GM23248 (cell line): ENCODE results near the gene AARS2. TPM values are rescaled to one million over a fixed set of nuclear protein-coding genes. Genes with fewer than 3 reads are reported as not detected.

Source experiments
- DNase-seq: peaks from one replicate; pipeline ENCODE4 v3.0.0-alpha.2; 2015
- H2AFZ ChIP-seq: fragments of 200-600 bp; sonication (generic); 2 replicates; pipeline ENCODE4 v1.6.1; 2016; ENCODE audit warnings: antibody characterized with exemption
- H3F3A ChIP-seq: fragments of 200-600 bp; sonication (generic); 2 replicates; pipeline ENCODE4 v1.6.1; 2016; ENCODE audit warnings: mild to moderate bottlenecking, antibody characterized with exemption, mixed run types; ENCODE audit not compliant: insufficient read depth
- H3K27ac ChIP-seq: fragments of 200-600 bp; sonication (generic); 2 replicates; pipeline ENCODE4 v1.5.1; 2016; ENCODE audit warnings: mild to moderate bottlenecking
- H3K27me3 ChIP-seq: fragments of 200-600 bp; sonication (generic); replicated peaks from 2 replicates; pipeline ENCODE4 v1.6.1; 2016; ENCODE audit warnings: mild to moderate bottlenecking; ENCODE audit not compliant: insufficient read depth
- H3K36me3 ChIP-seq: fragments of 200-600 bp; sonication (generic); 2 replicates; pipeline ENCODE4 v1.6.1; 2016; ENCODE audit warnings: low read depth, mild to moderate bottlenecking
- H3K4me1 ChIP-seq: fragments of 200-600 bp; sonication (generic); 2 replicates; pipeline ENCODE4 v1.6.1; 2016; ENCODE audit warnings: mild to moderate bottlenecking; ENCODE audit not compliant: insufficient read depth
- H3K4me2 ChIP-seq: fragments of 200-600 bp; sonication (generic); one replicate; pipeline ENCODE4 v1.6.1; 2016; ENCODE audit warnings: mild to moderate bottlenecking; ENCODE audit not compliant: unreplicated experiment
- H3K4me3 ChIP-seq: fragments of 200-600 bp; sonication (generic); 2 replicates; pipeline ENCODE4 v1.5.1; 2016; ENCODE audit warnings: mild to moderate bottlenecking
- H3K79me2 ChIP-seq: fragments of 200-600 bp; sonication (generic); 2 replicates; pipeline ENCODE4 v1.6.1; 2016; ENCODE audit warnings: mild to moderate bottlenecking; ENCODE audit not compliant: insufficient read depth
- H3K9ac ChIP-seq: fragments of 200-600 bp; sonication (generic); 2 replicates; pipeline ENCODE4 v1.6.1; 2016; ENCODE audit warnings: mild to moderate bottlenecking
- H3K9me2 ChIP-seq: fragments of 200-600 bp; sonication (generic); 2 replicates; pipeline ENCODE4 v1.6.1; 2016; ENCODE audit warnings: mixed run types, mild to moderate bottlenecking, moderate library complexity; ENCODE audit not compliant: insufficient read depth
- H3K9me3 ChIP-seq: fragments of 200-600 bp; sonication (generic); one replicate; pipeline ENCODE4 v1.6.1; 2017; ENCODE audit warnings: low read depth
- H4K20me1 ChIP-seq: fragments of 200-600 bp; sonication (generic); 2 replicates; pipeline ENCODE4 v1.6.0; 2016; ENCODE audit not compliant: insufficient read depth
- EZH2 ChIP-seq: fragments of 200-600 bp; sonication (generic); IDR thresholded peaks from 2 replicates; pipeline ENCODE4 v1.6.1; 2018; ENCODE audit warnings: antibody characterized with exemption, mild to moderate bottlenecking; ENCODE audit not compliant: insufficient read depth, poor library complexity, severe bottlenecking
- EZH2phosphoT487 ChIP-seq: fragments of 200-600 bp; sonication (generic); IDR thresholded peaks from 2 replicates; pipeline ENCODE4 v1.6.1; 2018; ENCODE audit warnings: antibody characterized with exemption, moderate library complexity, mild to moderate bottlenecking, low read depth; ENCODE audit not compliant: insufficient read depth
- WGBS, 2 experiments: methylation state at CpG; one replicate each; pipeline ENCODE4 v1.1.6; 2015 to 2017; ENCODE audit warnings: low lambda C conversion rate in 2 of 2, low coverage in 1 of 2; ENCODE audit errors: missing lambda C conversion rate in 2 of 2; 5-methylcytosine and 5-hydroxymethylcytosine counted together
- in situ Hi-C: fragments of 300-500 bp; cut with MboI; formaldehyde crosslinking; loops from 2 replicates; pipeline ENCODE4 v1.15.0; 2020
- polyA plus RNA-seq: library from polyadenylated mRNA; unstranded; fragments of >200 nt; fragmentation: Nextera tagmentation; extraction: Ambion mirVana; gene quantifications from 2 replicates; pipeline ENCODE4 v1.2.1, GENCODE V29; 2016
- total RNA-seq: library from RNA; depleted of rRNA; stranded (reverse); fragments of >200 nt; shearing (Covaris generic); gene quantifications from 2 replicates; pipeline ENCODE4 v1.2.3, GENCODE V29; 2014

The AARS2 gene
- total and polyA plus RNA-seq, 2 experiments from 2014 or later: 6.0 to 14.7 TPM

DNA sequence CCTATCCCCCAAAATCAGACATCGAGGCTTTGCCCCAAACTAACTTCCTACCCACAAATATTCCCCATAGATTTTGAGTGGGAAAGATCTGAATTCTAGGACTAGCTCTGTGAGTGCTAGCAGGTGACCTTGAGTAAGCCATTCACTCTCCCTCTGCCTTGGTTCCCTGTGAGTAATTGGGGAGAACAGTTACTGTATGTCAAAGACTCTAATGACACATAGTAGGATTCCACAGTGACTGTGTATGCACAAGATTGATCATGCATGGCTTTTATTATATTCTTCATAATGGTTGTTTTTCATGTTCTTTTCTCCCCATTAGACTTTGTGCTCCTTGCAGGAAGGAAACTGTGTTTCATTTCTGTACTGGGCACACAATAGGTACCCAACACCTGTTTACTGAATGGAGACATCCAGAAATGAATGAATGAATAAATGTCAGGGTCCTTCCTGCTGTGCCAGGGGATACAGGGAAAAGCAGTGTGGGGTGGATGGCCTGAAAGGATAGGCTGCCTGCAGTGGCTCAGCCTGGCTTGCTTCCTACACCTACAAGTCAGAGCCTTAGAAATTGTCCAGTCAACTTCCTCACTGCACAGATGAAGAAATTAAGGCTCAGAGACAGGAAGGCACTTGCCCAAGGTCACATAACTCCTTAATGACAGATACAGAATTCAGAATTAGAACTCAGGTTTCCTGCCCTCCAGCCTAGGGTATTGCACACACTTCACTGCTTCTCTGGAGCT lies 43.8 kb downstream of the AARS2 start:
- Histone ChIP-seq H3K4me2 (no peak overlapping the region), H3K36me3 (no peaks in the 10 kb centered on the region), H3F3A (no peaks in the 10 kb centered on the region), H3K79me2 (peaks cover 3% of the 10 kb centered on the region; the same call in 1 of the 2 replicates), H3K27me3 (peaks cover 35% of the 10 kb centered on the region), H2AFZ (no peak overlapping the region), H3K4me3 (no peak overlapping the region), H4K20me1 (no peaks in the 10 kb centered on the region), H3K27ac (no peak overlapping the region), H3K9me2 (no peaks in the 10 kb centered on the region), H3K9me3 (no peaks in the 10 kb centered on the region), H3K9ac (no peak overlapping the region), H3K4me1 (peaks cover 4% of the 10 kb centered on the region)
- WGBS, 2 experiments: 53 to 81% methylated on average over 1 of the region's 1 CpG
- in situ Hi-C loops: no loop called here
- TF ChIP-seq EZH2phosphoT487 (no peak), EZH2 (no peak)
- DNase-seq: no peak

DNA sequence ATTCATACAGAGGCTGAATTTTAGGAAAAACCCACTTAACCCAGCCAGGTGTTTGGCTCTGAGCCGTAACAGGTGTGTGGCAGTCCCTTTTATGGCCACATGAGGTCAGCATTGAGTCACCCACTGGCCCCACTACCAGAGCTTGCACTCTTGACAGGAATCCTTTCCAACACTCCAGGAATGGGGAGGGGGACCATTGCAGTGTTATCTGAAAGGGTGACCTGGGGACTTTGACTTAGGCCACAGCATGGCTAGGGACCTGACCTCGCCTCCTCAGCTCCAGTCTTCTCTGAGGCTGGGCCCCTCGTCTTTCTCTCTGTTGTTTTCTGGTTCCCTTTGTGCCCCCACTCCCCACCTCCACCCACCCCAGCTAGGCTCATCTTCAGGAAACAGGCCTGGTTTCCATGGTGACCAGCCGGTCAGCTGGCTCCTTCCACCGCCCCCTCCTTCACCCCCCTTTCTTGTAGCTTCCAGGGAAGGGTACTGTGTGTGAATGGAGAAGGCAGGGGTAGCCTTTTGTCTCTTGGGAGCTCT lies 45.0 kb downstream of the AARS2 start:
- no peaks in the 10 kb centered on the region for H4K20me1 ChIP-seq
- H2AFZ ChIP-seq: no peak overlapping the region
- H3K4me3 ChIP-seq: no peak overlapping the region
- H3K9me3 ChIP-seq: no peaks in the 10 kb centered on the region
- peaks cover 16% of the 10 kb centered on the region for H3K4me1 ChIP-seq
- peaks cover 15% of the 10 kb centered on the region for H3K79me2 ChIP-seq
- no peaks in the 10 kb centered on the region for H3F3A ChIP-seq
- no peak overlapping the region for H3K27ac ChIP-seq
- WGBS, 2 experiments: 0 to 20% methylated on average over 3 to 5 of the region's 5 CpGs
- in situ Hi-C loops: no loop called here
- peaks cover 32% of the 10 kb centered on the region for H3K27me3 ChIP-seq
- no peaks in the 10 kb centered on the region for H3K36me3 ChIP-seq
- peak; percentile 45 for DNase-seq
- no peak overlapping the region for H3K9ac ChIP-seq
- H3K9me2 ChIP-seq: no peaks in the 10 kb centered on the region
- no peak for TF ChIP-seq EZH2
- H3K4me2 ChIP-seq: no peak overlapping the region

DNA sequence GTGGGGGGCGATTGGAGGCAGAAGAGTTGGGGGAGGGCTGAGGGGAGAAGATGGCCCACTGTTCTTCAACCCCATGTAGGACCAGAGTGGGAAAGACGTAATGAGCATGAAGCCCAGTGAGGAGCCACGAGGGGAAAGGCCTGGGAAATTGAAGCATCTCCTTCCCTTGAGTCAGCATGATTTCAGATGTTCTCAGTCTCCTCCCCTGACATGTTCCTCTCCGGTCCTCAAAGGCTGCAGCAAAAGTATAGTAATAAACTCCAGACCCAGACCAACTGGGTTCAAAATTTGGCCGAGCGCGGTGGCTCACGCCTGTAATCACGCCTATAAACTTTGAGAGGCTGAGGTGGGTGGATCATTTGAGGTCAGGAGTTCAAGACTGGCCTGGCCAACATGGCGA lies 45.9 kb downstream of the AARS2 start:
- in situ Hi-C loops: no loop called here
- 19 to 28% methylated on average over 10 of the region's 10 CpGs for WGBS, 2 experiments

DNA sequence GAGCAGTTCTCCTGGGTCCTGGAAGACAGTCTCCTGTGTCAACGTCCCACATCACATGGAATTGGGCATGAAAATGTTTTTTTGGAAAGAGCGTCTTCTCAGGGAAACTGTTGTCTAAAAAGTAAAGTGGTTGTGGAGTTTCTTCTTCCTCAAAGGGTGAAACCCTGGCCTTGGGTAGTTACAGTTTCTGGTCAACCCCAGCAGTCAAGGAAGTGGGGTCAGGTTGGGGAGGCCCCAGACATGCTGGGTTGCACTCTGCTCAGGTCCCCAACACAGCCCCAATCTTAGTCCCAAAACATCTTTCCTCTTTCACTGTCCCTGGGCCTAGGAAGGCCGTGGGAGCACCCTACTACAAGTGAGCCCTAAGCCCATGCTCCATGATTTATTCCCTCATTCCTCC lies 46.8 kb downstream of the AARS2 start:
- no peak overlapping the region for H3K27ac ChIP-seq
- TF ChIP-seq EZH2phosphoT487: no peak
- no peak for TF ChIP-seq EZH2
- H2AFZ ChIP-seq: no peak overlapping the region
- H3K79me2 ChIP-seq: peaks cover 23% of the 10 kb centered on the region
- no peak overlapping the region for H3K4me2 ChIP-seq
- no peaks in the 10 kb centered on the region for H3K36me3 ChIP-seq
- H3K4me1 ChIP-seq: peaks cover 20% of the 10 kb centered on the region
- no peak overlapping the region for H3K9ac ChIP-seq
- H3K4me3 ChIP-seq: no peak overlapping the region
- peaks cover 20% of the 10 kb centered on the region for H3K27me3 ChIP-seq
- in situ Hi-C loops: no loop called here
- H3K9me2 ChIP-seq: no peaks in the 10 kb centered on the region
- WGBS, 2 experiments: 63 to 73% methylated on average over 3 of the region's 3 CpGs
- no peaks in the 10 kb centered on the region for H3F3A ChIP-seq
- H3K9me3 ChIP-seq: no peaks in the 10 kb centered on the region
- DNase-seq: no peak
- H4K20me1 ChIP-seq: no peaks in the 10 kb centered on the region

More for the DNA sequence above, 45.9 kb downstream of the AARS2 start:
- Histone ChIP-seq H3K36me3 (no peaks in the 10 kb centered on the region), H4K20me1 (no peaks in the 10 kb centered on the region), H3K4me3 (no peak overlapping the region), H3K9ac (no peak overlapping the region), H3K79me2 (peaks cover 23% of the 10 kb centered on the region), H3K4me2 (no peak overlapping the region), H3K27ac (no peak overlapping the region), H3K4me1 (peaks cover 20% of the 10 kb centered on the region), H2AFZ (no peak overlapping the region), H3K27me3 (peaks cover 25% of the 10 kb centered on the region), H3K9me3 (no peaks in the 10 kb centered on the region), H3F3A (no peaks in the 10 kb centered on the region), H3K9me2 (no peaks in the 10 kb centered on the region)
- TF ChIP-seq EZH2phosphoT487: no peak
- TF ChIP-seq EZH2: no peak
- peak; percentile 34 for DNase-seq
